Measurements from ENCODE around the gene EPX. TPM values are rescaled to one million over a fixed set of nuclear protein-coding genes. Genes with fewer than 3 reads are reported as not detected.
A peak's percentile ranks its signal among the peaks of the same experiment; 100 is the strongest.

Gene EPX
- total RNA-seq, 1 donor from 2014 or later = not detected

- no peaks in the 10 kb centered on the region for H3K9me3 Mint-ChIP-seq (ENCODE audit: low read depth)
- H3K4me3 Mint-ChIP-seq (ENCODE audit: unreplicated experiment) = no peak overlapping the region
Measured at GRCh38 chr17:58193641-58194255, 1.2 kb downstream of the EPX start.

DNA sequence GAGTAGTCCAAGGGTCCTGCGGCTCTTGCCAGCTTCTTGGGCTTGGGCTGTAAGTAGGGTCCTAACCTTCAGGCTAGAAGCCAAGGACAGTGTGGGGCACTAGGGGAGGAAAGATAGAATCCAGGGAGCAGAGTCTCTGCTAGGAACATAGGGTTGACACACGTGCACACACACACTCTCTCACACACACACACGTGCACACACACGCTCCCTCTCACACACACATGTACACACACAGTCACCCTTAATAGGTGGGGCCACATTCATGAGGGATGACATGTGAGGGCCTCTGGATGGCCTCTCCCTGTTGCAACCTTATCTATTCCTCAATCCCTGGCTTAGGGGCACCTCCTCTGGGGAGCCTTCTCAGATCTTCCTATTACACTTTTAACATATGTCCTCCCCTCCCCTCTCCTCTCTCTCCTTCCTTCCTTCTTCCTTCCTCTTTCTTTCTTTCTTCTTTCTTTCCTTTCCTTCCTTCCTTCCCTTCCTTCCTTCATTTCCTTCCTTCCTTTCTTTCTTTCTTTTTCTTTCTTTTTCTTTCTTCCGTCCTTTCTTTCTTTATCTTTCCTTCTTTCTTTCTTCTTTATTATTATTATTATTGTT lies 3.1 kb downstream of the EPX start:
- no peak for DNase-seq (ENCODE audit: low spot score)
- TF ChIP-seq CTCF (IDR thresholded peaks at IDR 0.05) = no peak
- Mint-ChIP-seq H3K27me3 (ENCODE audit: low read depth) (peaks cover 40% of the 10 kb centered on the region), H3K4me3 (ENCODE audit: unreplicated experiment) (no peak overlapping the region), H3K4me1 (ENCODE audit: low read depth) (no peaks in the 10 kb centered on the region), H3K9me3 (ENCODE audit: low read depth) (no peaks in the 10 kb centered on the region), H3K27ac (ENCODE audit: unreplicated experiment) (no peak overlapping the region), H3K36me3 (ENCODE audit: low read depth) (no peaks in the 10 kb centered on the region)

More at GRCh38 chr17:58193641-58194255, 1.2 kb downstream of the EPX start:
- no peak for TF ChIP-seq CTCF (IDR thresholded peaks at IDR 0.05)
- no peak overlapping the region for H3K27ac Mint-ChIP-seq (ENCODE audit: unreplicated experiment)
- H3K4me1 Mint-ChIP-seq (ENCODE audit: low read depth) = peaks cover 6% of the 10 kb centered on the region
- H3K27me3 Mint-ChIP-seq (ENCODE audit: low read depth) = peaks cover 42% of the 10 kb centered on the region
- no peaks in the 10 kb centered on the region for H3K36me3 Mint-ChIP-seq (ENCODE audit: low read depth)
- DNase-seq (ENCODE audit: low spot score) = no peak

DNA sequence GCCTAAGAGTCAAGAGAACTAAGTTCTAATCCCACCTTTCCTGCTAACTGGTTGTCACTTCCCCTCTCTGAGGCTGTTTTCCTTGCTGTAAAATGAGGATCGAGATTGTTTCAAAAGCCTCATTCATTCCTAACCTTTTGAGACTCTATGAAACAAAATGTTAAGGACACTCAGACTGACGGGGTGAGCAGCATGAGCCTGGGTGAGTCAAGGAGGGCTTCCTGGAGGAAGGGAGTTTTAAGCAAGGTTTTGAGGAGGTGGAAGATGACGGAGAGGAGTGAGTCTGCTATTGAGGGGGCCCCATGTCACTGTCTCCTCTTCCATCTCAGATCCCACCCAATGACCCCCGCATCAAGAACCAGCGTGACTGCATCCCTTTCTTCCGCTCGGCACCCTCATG lies 4.1 kb downstream of the EPX start:
- no peaks in the 10 kb centered on the region for H3K9me3 Mint-ChIP-seq (ENCODE audit: low read depth)
- no peak overlapping the region for H3K27ac Mint-ChIP-seq (ENCODE audit: unreplicated experiment)
- H3K36me3 Mint-ChIP-seq (ENCODE audit: low read depth) = no peaks in the 10 kb centered on the region
- no peaks in the 10 kb centered on the region for H3K4me1 Mint-ChIP-seq (ENCODE audit: low read depth)
- no peak for DNase-seq (ENCODE audit: low spot score)
- no peak overlapping the region for H3K4me3 Mint-ChIP-seq (ENCODE audit: unreplicated experiment)
- no peak for TF ChIP-seq CTCF (IDR thresholded peaks at IDR 0.05)
- H3K27me3 Mint-ChIP-seq (ENCODE audit: low read depth) = peaks cover 35% of the 10 kb centered on the region

DNA sequence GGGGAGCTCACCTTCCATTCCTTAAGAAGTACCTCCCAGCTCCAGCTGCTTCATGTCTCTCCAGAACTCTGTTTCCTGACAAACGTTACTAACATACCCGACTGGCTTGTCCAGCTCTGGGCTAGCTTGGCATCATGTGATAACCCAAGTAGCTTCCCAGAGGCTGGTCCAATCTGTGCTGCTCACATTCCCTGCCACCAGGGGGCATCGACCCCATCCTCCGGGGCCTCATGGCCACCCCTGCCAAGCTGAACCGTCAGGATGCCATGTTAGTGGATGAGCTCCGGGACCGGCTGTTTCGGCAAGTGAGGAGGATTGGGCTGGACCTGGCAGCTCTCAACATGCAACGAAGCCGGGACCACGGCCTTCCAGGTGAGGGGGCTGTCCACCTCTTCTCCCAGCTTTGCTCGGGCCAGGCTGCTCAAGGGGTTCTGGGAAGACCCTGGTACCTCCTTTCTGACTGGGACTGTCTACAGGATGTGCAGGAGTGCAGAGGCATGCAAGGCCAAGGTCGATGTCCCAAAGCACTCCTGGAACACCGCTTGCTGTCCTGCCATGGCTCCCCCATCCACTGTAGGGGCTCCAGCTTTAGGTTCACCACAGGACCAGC lies 7.6 kb downstream of the EPX start:
- Mint-ChIP-seq H3K27me3 (ENCODE audit: low read depth) (peaks cover 20% of the 10 kb centered on the region), H3K9me3 (ENCODE audit: low read depth) (no peaks in the 10 kb centered on the region), H3K36me3 (ENCODE audit: low read depth) (no peaks in the 10 kb centered on the region), H3K4me3 (ENCODE audit: unreplicated experiment) (no peak overlapping the region), H3K4me1 (ENCODE audit: low read depth) (no peaks in the 10 kb centered on the region), H3K27ac (ENCODE audit: unreplicated experiment) (no peak overlapping the region)
- DNase-seq (ENCODE audit: low spot score) = no peak
- TF ChIP-seq CTCF (IDR thresholded peaks at IDR 0.05) = peak; percentile 72

DNA sequence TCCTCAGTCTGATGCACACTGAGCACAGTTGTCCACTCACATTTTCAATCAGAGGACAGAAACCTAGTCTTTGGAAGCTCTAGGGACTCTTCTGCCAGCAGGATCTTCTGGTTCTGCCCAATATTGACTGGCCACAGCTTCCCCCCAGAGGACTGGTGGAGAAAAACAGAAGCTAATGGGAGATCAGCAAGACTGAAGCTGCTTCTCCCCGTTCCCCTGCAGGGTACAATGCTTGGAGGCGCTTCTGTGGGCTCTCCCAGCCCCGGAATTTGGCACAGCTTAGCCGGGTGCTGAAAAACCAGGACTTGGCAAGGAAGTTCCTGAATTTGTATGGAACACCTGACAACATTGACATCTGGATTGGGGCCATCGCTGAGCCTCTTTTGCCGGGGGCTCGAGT lies 10.3 kb downstream of the EPX start:
- no peak for TF ChIP-seq CTCF (IDR thresholded peaks at IDR 0.05)
- H3K27me3 Mint-ChIP-seq (ENCODE audit: low read depth) = peaks cover 6% of the 10 kb centered on the region
- no peak overlapping the region for H3K27ac Mint-ChIP-seq (ENCODE audit: unreplicated experiment)
- no peak for DNase-seq (ENCODE audit: low spot score)
- H3K4me3 Mint-ChIP-seq (ENCODE audit: unreplicated experiment) = no peak overlapping the region
- H3K36me3 Mint-ChIP-seq (ENCODE audit: low read depth) = no peaks in the 10 kb centered on the region
- H3K9me3 Mint-ChIP-seq (ENCODE audit: low read depth) = no peaks in the 10 kb centered on the region
- no peaks in the 10 kb centered on the region for H3K4me1 Mint-ChIP-seq (ENCODE audit: low read depth)
